ENCODE results near the gene GLDN. TPM values are rescaled to one million over a fixed set of nuclear protein-coding genes. Genes with fewer than 3 reads are reported as not detected.

The GLDN gene
- polyA plus RNA-seq, 2 of the 4 experiments (the other 2 are of a cell fraction), result 0.03 to 0.25 TPM

GRCh38 chr15:51387699-51388041, 46.2 kb downstream of the GLDN start (continued):
- TF ChIP-seq REST (IDR thresholded peaks at IDR 0.05), result no peak
- TF ChIP-seq NPAS2 (CRISPR knock-in tag; IDR thresholded peaks at IDR 0.05; ENCODE audit: borderline replicate concordance), result no peak
- TF ChIP-seq JUN (IDR thresholded peaks at IDR 0.05), result no peak
- TF ChIP-seq CTCF (IDR thresholded peaks at IDR 0.05), result no peak
- no peak for TF ChIP-seq SMC3 (IDR thresholded peaks at IDR 0.05)

- Histone ChIP-seq H3K27ac (no peak overlapping the region), H3K4me2 (no peak overlapping the region), H3K4me3 (no peak overlapping the region), H3K4me1 (no peaks in the 10 kb centered on the region), H3K9me3 (no peaks in the 10 kb centered on the region)
- no peak for TF ChIP-seq KDM5A (IDR thresholded peaks at IDR 0.05)
- TF ChIP-seq ZNF302 (CRISPR knock-in tag; IDR thresholded peaks at IDR 0.05), result no peak
- TF ChIP-seq NPAS2 (CRISPR knock-in tag; IDR thresholded peaks at IDR 0.05; ENCODE audit: borderline replicate concordance), result no peak
- no peak for TF ChIP-seq EHMT2 (IDR thresholded peaks at IDR 0.05; ENCODE audit: low read depth)
- TF ChIP-seq E2F6 (IDR thresholded peaks at IDR 0.05; ENCODE audit: borderline replicate concordance, low read depth), result no peak
- TF ChIP-seq JUNB (IDR thresholded peaks at IDR 0.05), result no peak
- no peak for TF ChIP-seq ZSCAN20 (CRISPR knock-in tag; IDR thresholded peaks at IDR 0.05)
- no peak for TF ChIP-seq ELK1 (IDR thresholded peaks at IDR 0.05; ENCODE audit: low read depth, low read length)
- no peak for TF ChIP-seq CEBPB (IDR thresholded peaks at IDR 0.05)
- TF ChIP-seq RFX5 (IDR thresholded peaks at IDR 0.05), result no peak
- TF ChIP-seq PBX3 (IDR thresholded peaks at IDR 0.05), result no peak
- no peak for TF ChIP-seq BCL3 (IDR thresholded peaks at IDR 0.05)
- ATAC-seq (no peak), DNase-seq (ENCODE audit: low read depth in 1 of 2, low spot score in 1 of 2) (no peak), FAIRE-seq (no peak)
- CTCF ChIA-PET, result interaction anchor here (0.6 to 10.1 kb wide), 9 partner anchors 8 to 226 kb away, joined by 3 to 96 read pairs (median 6); no protein-coding TSS in a partner anchor
- POLR2A ChIA-PET, result no interaction called here
- WGBS (ENCODE audit: missing lambda C conversion rate), result 86% methylated on average over 7 of the region's 7 CpGs
Observed at GRCh38 chr15:51388726-51389125, 47.3 kb downstream of the GLDN start.
